GM12873 (cell line): ENCODE data around the gene EPHA8.

Source experiments
- TF ChIP-seq, protein P1 (sequence below): IDR thresholded peaks from 2 replicates; pipeline ENCODE4 v1.5.1; 2012; ENCODE audit warnings: low read depth, mild to moderate bottlenecking, moderate library complexity, low read length, control low read depth; ENCODE audit not compliant: insufficient read depth; ENCODE audit errors: missing control alignments

EPHA8 gene

GRCh38 chr1:22586356-22587130 is 23.3 kb downstream of the EPHA8 start:
- TF ChIP-seq, protein P1, sequence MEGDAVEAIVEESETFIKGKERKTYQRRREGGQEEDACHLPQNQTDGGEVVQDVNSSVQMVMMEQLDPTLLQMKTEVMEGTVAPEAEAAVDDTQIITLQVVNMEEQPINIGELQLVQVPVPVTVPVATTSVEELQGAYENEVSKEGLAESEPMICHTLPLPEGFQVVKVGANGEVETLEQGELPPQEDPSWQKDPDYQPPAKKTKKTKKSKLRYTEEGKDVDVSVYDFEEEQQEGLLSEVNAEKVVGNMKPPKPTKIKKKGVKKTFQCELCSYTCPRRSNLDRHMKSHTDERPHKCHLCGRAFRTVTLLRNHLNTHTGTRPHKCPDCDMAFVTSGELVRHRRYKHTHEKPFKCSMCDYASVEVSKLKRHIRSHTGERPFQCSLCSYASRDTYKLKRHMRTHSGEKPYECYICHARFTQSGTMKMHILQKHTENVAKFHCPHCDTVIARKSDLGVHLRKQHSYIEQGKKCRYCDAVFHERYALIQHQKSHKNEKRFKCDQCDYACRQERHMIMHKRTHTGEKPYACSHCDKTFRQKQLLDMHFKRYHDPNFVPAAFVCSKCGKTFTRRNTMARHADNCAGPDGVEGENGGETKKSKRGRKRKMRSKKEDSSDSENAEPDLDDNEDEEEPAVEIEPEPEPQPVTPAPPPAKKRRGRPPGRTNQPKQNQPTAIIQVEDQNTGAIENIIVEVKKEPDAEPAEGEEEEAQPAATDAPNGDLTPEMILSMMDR, result no peak

GRCh38 chr1:22587247-22587646 is 24.0 kb downstream of the EPHA8 start:
- TF ChIP-seq, protein P1, result no peak

GRCh38 chr1:22588899-22589422 is 25.7 kb downstream of the EPHA8 start:
- TF ChIP-seq, protein P1, result no peak

DNA sequence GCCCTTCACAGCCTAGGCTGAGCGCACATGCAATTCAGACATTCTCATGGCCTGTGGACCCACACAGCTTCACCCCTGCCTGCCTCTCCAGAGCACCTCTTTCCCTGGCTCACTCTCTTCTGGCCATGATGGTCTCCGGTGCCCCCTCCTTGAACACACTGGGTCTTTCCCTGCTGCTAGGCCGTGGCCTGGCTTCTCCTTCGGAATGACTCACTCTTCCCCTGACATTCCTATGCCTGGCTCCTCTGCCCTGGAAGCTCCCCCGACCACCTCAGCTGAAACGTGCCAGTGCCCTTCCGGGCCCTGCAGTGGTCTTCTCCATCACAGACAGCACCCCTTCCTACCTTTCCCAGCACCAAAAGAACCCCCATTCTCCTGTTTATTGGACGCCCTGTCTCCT is 28.3 kb downstream of the EPHA8 start:
- TF ChIP-seq, protein P1, result no peak

DNA sequence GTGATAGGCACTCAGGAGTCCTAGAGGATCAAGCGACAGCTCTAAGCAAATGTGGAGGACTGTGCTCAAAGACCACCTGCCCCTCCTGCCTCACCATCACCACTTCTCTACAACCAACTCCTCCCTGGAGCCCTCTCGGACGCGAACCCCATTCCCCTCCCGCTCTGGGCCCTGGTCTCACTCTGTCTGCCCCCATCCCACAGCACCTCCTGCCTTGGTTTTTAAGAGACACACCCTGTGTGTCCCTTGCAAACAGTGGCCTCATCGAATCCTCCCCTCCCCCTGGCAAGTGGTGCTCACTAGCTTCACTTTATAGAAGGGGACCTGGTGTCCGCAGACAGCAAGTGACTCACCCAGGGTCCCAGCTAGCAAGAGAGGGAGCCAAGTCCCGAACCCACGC is 28.8 kb downstream of the EPHA8 start:
- TF ChIP-seq, protein P1, result no peak

- TF ChIP-seq, protein P1, result no peak
Measured at GRCh38 chr1:22592919-22593790, 29.9 kb downstream of the EPHA8 start.

- TF ChIP-seq, protein P1, result no peak
Measured at GRCh38 chr1:22594396-22594795, 31.1 kb downstream of the EPHA8 start.
